ENCODE data around the gene ZNF407.

GRCh38 chr18:75045272-75045671 lies 447.6 kb downstream of the ZNF407 start:
- TF ChIP-seq GATA2 (IDR thresholded peaks at IDR 0.05; ENCODE audit: low read depth, low read length) (no peak), GATA3 (IDR thresholded peaks at IDR 0.05; ENCODE audit: low read depth, low read length) (no peak)

All from SH-SY5Y (cell line).